B cell (primary cell): ENCODE measurements around the gene SEMA4G. TPM values are rescaled to one million over a fixed set of nuclear protein-coding genes. Genes with fewer than 3 reads are reported as not detected.

Experiments used
- ATAC-seq: fragments of 200-7000 bp; cut with Tn5 transposase; one replicate; pipeline ENCODE4 v1.10.0; 2021; ENCODE audit warnings: low read depth, mild to moderate bottlenecking, moderate number of reproducible peaks, moderate library complexity
- CTCF ChIA-PET: fragments of 350-600 bp; sonication (Branson Sonifier 250); formaldehyde crosslinking; loops from one replicate; lab custom pipeline; 2021; ENCODE audit warnings: antibody characterized with exemption, inconsistent platforms; lab: Charles Lee
- POLR2A ChIA-PET: fragments of 350-600 bp; sonication (Branson Sonifier 250); formaldehyde crosslinking; loops from one replicate; lab custom pipeline; 2021; ENCODE audit warnings: antibody characterized with exemption; lab: Charles Lee
- DNase-seq: peaks from one replicate; pipeline ENCODE4 v3.0.0; 2013
- H2AFZ ChIP-seq: 2 replicates; pipeline ENCODE4 v1.6.1; 2012; ENCODE audit warnings: mild to moderate bottlenecking, low read depth, low read length; ENCODE audit not compliant: insufficient read depth, poor library complexity, severe bottlenecking
- H3K27ac ChIP-seq, 2 donors: 1 replicate in 1 of 2; 2 replicates in 1 of 2; pipeline ENCODE4 v1.5.1; 2012 to 2013; ENCODE audit warnings: low read length in 2 of 2, mild to moderate bottlenecking in 2 of 2, moderate library complexity in 1 of 2
- H3K27me3 ChIP-seq, 4 experiments: fragments of 200-600 bp in 1 of 4; sonication (generic) in 1 of 4; replicated peaks in 1 of 4; 1 replicate in 2 of 4; 2 replicates in 2 of 4; pipeline versions ENCODE4 v1.6.1 to v1.7.0; 2013 to 2016; ENCODE audit warnings: low read length in 3 of 4, mild to moderate bottlenecking in 2 of 4, mixed read lengths in 1 of 4, moderate library complexity in 1 of 4; ENCODE audit not compliant: insufficient read depth in 4 of 4, control insufficient read depth in 3 of 4; ENCODE audit errors: control extremely low read depth in 1 of 4
- H3K36me3 ChIP-seq, 2 experiments: replicated peaks in 1 of 2; 1 replicate in 1 of 2; 2 replicates in 1 of 2; pipeline versions ENCODE4 v1.6.1 to v1.7.1; 2013; ENCODE audit warnings: low read length in 1 of 2; ENCODE audit not compliant: insufficient read depth in 2 of 2, control insufficient read depth in 1 of 2; ENCODE audit errors: control extremely low read depth in 1 of 2, extremely low read depth in 1 of 2
- H3K4me1 ChIP-seq, 2 donors: fragments of 200-600 bp in 1 of 2; sonication (generic) in 1 of 2; 1 replicate in 1 of 2; 2 replicates in 1 of 2; pipeline versions ENCODE4 v1.5.1 to v1.6.1; 2013 to 2017; ENCODE audit warnings: low read length in 2 of 2; ENCODE audit not compliant: control insufficient read depth in 2 of 2, insufficient read depth in 2 of 2
- H3K4me2 ChIP-seq: replicated peaks from 2 replicates; pipeline ENCODE3; 2012; ENCODE audit warnings: mild to moderate bottlenecking, low read depth, low read length; ENCODE audit not compliant: poor library complexity, severe bottlenecking
- H3K4me3 ChIP-seq, 5 experiments: fragments of 200-600 bp in 1 of 5; sonication (generic) in 1 of 5; 1 replicate in 3 of 5; 2 replicates in 2 of 5; pipeline versions ENCODE4 v1.5.1 to v1.7.0; 2011 to 2016; ENCODE audit warnings: low read length in 4 of 5, mild to moderate bottlenecking in 4 of 5, low read depth in 2 of 5, control low read depth in 1 of 5, moderate library complexity in 1 of 5; ENCODE audit not compliant: insufficient read depth in 1 of 5; ENCODE audit errors: control extremely low read depth in 1 of 5, extremely low read depth in 1 of 5
- H3K79me2 ChIP-seq: fragments of 200-600 bp; sonication (generic); one replicate; pipeline ENCODE4 v1.6.0; 2016; ENCODE audit warnings: low read length; ENCODE audit not compliant: control insufficient read depth, insufficient read depth
- H3K9ac ChIP-seq: fragments of 200-600 bp; sonication (generic); 2 replicates; pipeline ENCODE4 v1.6.1; 2017; ENCODE audit warnings: mild to moderate bottlenecking, low read length, moderate library complexity
- H3K9me3 ChIP-seq, 3 donors: one replicate each; pipeline versions ENCODE4 v1.6.1 to v1.7.1; 2013; ENCODE audit warnings: low read length in 2 of 3; ENCODE audit not compliant: control insufficient read depth in 2 of 3, insufficient read depth in 1 of 3; ENCODE audit errors: control extremely low read depth in 1 of 3
- H4K20me1 ChIP-seq: 2 replicates; pipeline ENCODE4 v1.6.0; 2012; ENCODE audit warnings: mild to moderate bottlenecking, low read length; ENCODE audit not compliant: insufficient read depth, control insufficient read depth, poor library complexity, severe bottlenecking
- H3K27ac Mint-ChIP-seq: one replicate; pipeline ENCODE4 v1.8.0; 2021; ENCODE audit warnings: mixed read lengths
- H3K27me3 Mint-ChIP-seq: one replicate; pipeline ENCODE4 v1.8.0; 2021; ENCODE audit warnings: mixed read lengths
- H3K4me1 Mint-ChIP-seq: one replicate; pipeline ENCODE4 v1.8.0; 2021; ENCODE audit warnings: mixed read lengths
- H3K4me3 Mint-ChIP-seq: one replicate; pipeline ENCODE4 v1.8.0; 2021; ENCODE audit warnings: mixed read lengths
- H3K9me3 Mint-ChIP-seq: one replicate; pipeline ENCODE4 v1.8.0; 2022; ENCODE audit warnings: mixed read lengths; ENCODE audit not compliant: insufficient read depth
- EZH2 ChIP-seq: IDR thresholded peaks from 2 replicates; pipeline ENCODE4 v1.6.1; 2012; ENCODE audit warnings: borderline replicate concordance, low read depth, mild to moderate bottlenecking, moderate library complexity, low read length; ENCODE audit not compliant: insufficient read depth, poor library complexity, severe bottlenecking
- WGBS: methylation state at CpG from one replicate; pipeline ENCODE4 v1.1.5; 2013; ENCODE audit warnings: missing lambda C conversion rate; ENCODE audit not compliant: insufficient coverage; 5-methylcytosine and 5-hydroxymethylcytosine counted together
- intact Hi-C: fragments of 100-400 bp; cut with micrococcal nuclease; formaldehyde crosslinking; loops from one replicate; pipeline ENCODE4 v1.10.0; 2022
- polyA plus RNA-seq: library from polyadenylated mRNA; depleted of rRNA; stranded (reverse); fragments of >200 nt; gene quantifications from 2 replicates; pipeline ENCODE4 v1.2.3, GENCODE V29; 2012
- total RNA-seq, 2 donors: library from RNA; stranded (reverse); fragments of 120-200 nt in 1 of 2; gene quantifications; 1 replicate in 1 of 2; 2 replicates in 1 of 2; pipeline versions ENCODE4 v1.2.3 to v1.2.4, GENCODE V29; 2013 to 2022
- TF ChIP-seq, protein P1 (sequence below): fragments of 200-600 bp; IDR thresholded peaks from one replicate; pipeline ENCODE4 v1.8.0; 2022; ENCODE audit warnings: antibody characterized with exemption, mild to moderate bottlenecking

Gene SEMA4G
- total and polyA plus RNA-seq, 2 donors (not counting 1 experiment from before 2014, with no cell fraction given): 0.84 to 0.96 TPM

DNA sequence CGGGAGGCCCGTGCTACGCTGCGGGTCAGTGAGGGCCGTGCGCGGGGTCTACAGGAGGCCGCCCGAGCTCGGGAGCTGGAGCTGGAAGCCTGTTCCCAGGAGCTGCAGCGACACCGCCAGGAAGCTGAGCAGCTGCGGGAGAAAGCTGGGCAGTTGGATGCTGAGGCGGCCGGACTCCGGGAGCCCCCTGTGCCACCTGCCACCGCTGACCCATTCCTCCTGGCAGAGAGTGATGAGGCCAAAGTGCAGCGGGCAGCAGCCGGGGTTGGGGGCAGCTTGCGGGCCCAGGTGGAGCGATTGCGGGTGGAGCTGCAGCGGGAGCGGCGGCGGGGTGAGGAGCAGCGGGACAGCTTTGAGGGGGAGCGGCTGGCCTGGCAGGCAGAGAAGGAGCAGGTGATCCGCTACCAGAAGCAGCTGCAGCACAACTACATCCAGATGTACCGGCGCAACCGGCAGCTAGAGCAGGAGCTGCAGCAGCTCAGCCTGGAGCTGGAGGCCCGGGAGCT lies 37.3 kb downstream of the SEMA4G start:
- TF ChIP-seq, protein P1, sequence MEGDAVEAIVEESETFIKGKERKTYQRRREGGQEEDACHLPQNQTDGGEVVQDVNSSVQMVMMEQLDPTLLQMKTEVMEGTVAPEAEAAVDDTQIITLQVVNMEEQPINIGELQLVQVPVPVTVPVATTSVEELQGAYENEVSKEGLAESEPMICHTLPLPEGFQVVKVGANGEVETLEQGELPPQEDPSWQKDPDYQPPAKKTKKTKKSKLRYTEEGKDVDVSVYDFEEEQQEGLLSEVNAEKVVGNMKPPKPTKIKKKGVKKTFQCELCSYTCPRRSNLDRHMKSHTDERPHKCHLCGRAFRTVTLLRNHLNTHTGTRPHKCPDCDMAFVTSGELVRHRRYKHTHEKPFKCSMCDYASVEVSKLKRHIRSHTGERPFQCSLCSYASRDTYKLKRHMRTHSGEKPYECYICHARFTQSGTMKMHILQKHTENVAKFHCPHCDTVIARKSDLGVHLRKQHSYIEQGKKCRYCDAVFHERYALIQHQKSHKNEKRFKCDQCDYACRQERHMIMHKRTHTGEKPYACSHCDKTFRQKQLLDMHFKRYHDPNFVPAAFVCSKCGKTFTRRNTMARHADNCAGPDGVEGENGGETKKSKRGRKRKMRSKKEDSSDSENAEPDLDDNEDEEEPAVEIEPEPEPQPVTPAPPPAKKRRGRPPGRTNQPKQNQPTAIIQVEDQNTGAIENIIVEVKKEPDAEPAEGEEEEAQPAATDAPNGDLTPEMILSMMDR: no peak
- no peak for TF ChIP-seq EZH2
- no peak overlapping the region for H3K27ac ChIP-seq
- no peak overlapping the region for H3K4me3 ChIP-seq
- POLR2A ChIA-PET: no interaction called here
- Mint-ChIP-seq H3K27ac (no peak overlapping the region), H3K4me3 (no peak overlapping the region), H3K9me3 (no peaks in the 10 kb centered on the region), H3K27me3 (no peaks in the 10 kb centered on the region), H3K4me1 (no peaks in the 10 kb centered on the region)
- ATAC-seq (no peak), DNase-seq (no peak)
- H3K9me3 ChIP-seq: no peaks in the 10 kb centered on the region
- no peaks in the 10 kb centered on the region for H3K4me1 ChIP-seq
- H2AFZ ChIP-seq: no peak overlapping the region
- H3K9ac ChIP-seq: no peak overlapping the region
- CTCF ChIA-PET: interaction anchor here (1.1 to 1.7 kb wide), 2 partner anchors 9 to 37 kb away, joined by 3 to 10 read pairs; partner anchors contain the start of gene SEMA4G
- intact Hi-C loops: no loop called here
- H4K20me1 ChIP-seq: peaks cover 11% of the 10 kb centered on the region
- H3K79me2 ChIP-seq: no peaks in the 10 kb centered on the region
- H3K36me3 ChIP-seq: peaks cover 0 to 12% of the 10 kb centered on the region in 2 experiments
- no peaks in the 10 kb centered on the region for H3K27me3 ChIP-seq
- 98% methylated on average over 33 of the region's 33 CpGs for WGBS
- H3K4me2 ChIP-seq: no peak overlapping the region

DNA sequence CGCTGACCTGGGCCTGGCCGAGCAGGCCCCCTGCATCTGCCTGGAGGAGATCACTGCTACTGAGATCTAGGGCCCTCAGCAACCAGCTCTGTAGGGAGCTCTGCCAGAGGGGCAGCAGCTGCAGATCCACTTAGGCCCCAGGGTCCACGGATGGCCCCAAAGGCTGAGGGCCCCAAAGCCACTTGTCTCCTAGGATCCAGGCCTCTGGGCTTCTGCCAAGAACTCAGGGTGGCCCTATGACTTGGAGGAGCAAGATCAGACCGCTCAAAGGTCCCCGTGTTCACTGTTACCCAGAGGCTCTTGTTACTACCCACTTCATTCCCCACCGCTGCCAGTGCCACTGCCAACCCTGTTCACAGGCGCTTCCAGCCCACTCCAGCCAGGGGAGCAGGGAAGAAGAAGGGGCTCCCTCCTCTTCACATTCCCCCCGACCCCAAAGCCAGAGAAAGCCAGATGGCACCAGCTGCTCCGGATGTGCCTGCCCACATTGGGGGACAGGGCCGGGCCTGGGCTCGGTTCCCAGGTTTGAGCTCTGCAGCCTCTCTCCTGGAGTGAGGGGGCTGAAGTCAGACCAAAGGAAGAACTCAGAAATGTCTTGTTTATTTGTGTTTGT lies 37.9 kb downstream of the SEMA4G start:
- H3K79me2 ChIP-seq: no peaks in the 10 kb centered on the region
- TF ChIP-seq, protein P1: no peak
- TF ChIP-seq EZH2: no peak
- no peaks in the 10 kb centered on the region for H3K9me3 ChIP-seq
- ChIA-PET POLR2A (no interaction called here), CTCF (interaction anchor here (0.9 to 1.7 kb wide), 3 partner anchors 8 to 38 kb away, joined by 3 to 10 read pairs (median 3); partner anchors contain the start of genes LZTS2 and SEMA4G)
- no peak overlapping the region for H3K27ac ChIP-seq
- no peak overlapping the region for H3K9ac ChIP-seq
- H3K4me3 Mint-ChIP-seq: no peak overlapping the region
- peaks cover 6% of the 10 kb centered on the region for H4K20me1 ChIP-seq
- H3K4me2 ChIP-seq: no peak overlapping the region
- no peaks in the 10 kb centered on the region for H3K27me3 Mint-ChIP-seq
- no peaks in the 10 kb centered on the region for H3K4me1 Mint-ChIP-seq
- H3K9me3 Mint-ChIP-seq: no peaks in the 10 kb centered on the region
- ATAC-seq (no peak), DNase-seq (no peak)
- no peak overlapping the region for H2AFZ ChIP-seq
- no peaks in the 10 kb centered on the region for H3K27me3 ChIP-seq
- H3K4me1 ChIP-seq: no peaks in the 10 kb centered on the region
- no peak overlapping the region for H3K4me3 ChIP-seq
- intact Hi-C loops: no loop called here
- peaks cover 0 to 12% of the 10 kb centered on the region in 2 experiments for H3K36me3 ChIP-seq
- WGBS: 93% methylated on average over 5 of the region's 11 CpGs
- no peak overlapping the region for H3K27ac Mint-ChIP-seq
